CD4-positive, alpha-beta T cell treated with Interleukin-2 at 100 ng/mL for 4 hours (primary cell): ENCODE measurements around the gene ADCY3.
"Not testable (repeated sequence)": the region's sequence is repeated elsewhere in the genome, so short reads cannot be mapped to it uniquely, and the experiment has no call there.

ENCODE experiments used
- DNase-seq: peaks from one replicate; pipeline ENCODE4 v3.0.0-alpha.2; 2020; ENCODE audit warnings: low spot score

Gene ADCY3

GRCh38 chr2:24844023-24844685, 75.9 kb downstream of the ADCY3 start:
- no peak for DNase-seq

- DNase-seq, result no peak
Observed at GRCh38 chr2:24843330-24843860, 76.6 kb downstream of the ADCY3 start.

DNA sequence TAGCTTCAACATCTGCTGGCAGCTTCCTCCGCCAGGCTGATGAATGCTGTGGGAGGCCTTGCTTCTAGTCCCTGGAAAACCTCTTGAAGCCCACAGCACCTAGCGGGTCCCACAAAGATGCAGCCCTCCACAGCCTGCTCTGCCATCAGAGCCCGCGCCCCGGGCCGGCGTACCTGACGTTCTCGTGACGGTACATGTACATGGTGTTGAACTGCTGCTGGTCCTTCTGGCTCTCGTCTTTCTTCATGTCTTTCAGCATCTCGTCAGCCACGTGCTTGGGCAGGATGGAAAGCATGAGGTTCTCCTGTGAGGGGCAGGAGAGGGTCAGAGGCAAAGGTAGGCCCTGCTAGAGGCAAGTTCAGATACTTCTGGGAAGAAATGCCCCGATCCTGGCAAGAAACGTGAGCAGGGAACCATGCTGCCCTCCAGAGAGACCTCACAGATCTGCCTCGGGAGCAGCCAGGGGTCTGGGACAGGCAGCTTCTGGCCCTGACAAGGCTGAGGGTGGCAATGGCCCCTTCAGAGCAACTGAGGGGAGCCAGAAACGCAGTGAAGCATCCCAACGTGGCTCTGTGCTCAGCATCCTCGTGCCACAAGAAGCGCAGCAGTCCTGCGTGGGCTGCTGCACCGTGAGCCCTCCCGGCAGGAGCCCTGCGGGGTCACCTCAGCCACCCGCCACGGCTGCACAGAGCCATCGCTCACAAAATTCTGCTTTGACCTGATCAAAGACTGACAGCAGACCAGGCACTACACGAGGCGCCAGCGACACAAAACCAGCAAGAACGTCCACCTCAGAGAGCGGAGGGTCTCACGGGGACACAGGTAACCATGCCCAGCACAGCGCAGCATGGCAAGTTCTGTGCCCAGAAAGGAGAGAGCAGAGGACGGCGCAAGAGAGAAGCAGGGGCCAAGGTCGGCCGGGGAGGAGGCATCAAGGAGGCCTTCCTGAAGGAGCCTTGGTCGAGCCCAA, 77.7 kb downstream of the ADCY3 start:
- DNase-seq, result no peak

DNA sequence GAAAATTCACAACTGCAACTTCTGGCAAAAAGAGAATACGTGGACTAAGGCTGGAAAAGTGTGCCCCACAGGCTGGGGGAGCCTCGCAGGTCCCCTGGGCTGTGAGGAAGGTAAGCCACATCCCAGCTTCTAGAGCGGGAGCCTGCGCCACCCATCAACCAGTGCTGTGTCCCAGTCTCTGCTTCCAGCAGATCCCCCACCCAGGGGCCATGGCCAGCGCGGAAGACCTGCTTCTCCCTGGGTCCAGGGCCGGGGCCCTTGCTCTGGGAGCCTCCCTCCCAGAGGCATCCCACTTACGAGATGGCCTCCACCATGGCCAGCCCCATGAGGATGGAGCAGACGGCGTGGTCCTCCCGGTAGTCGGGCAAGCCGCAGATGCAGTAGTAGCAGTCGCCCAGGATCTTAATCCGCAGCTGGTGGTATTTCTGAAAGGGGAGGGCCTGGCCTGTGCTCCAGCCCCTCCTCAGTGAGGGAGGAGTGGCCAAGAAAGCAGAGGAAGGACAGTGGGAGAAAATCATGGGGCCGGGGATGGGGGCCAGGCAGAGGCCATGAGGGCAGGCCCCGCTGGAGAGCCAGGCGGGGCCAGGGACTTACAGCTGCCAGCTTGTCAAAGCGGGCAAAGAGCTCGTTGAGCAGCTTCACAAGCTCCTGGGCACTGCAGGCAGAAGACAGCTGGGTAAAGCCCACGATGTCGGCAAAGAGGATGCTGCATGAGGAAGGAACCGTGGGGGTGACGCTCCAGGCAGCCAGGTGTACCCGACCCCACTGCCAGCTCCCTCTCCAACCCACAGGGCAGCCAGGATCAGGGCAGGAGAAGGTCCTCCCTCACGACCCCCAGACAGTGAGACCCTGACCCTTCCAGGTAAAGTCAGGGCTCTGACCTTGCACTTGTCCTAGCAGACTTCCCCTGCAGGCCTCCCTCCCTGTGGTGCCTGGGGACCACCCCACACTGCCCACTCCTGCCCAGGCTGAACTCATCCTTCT, 78.8 kb downstream of the ADCY3 start:
- no peak for DNase-seq

GRCh38 chr2:24840164-24840869, 79.7 kb downstream of the ADCY3 start:
- DNase-seq, result no peak

- no peak for DNase-seq
Observed at GRCh38 chr2:24839729-24840128, 80.3 kb downstream of the ADCY3 start.

GRCh38 chr2:24838541-24838940, 81.5 kb downstream of the ADCY3 start:
- DNase-seq, result no peak

GRCh38 chr2:24837996-24838513, 82.0 kb downstream of the ADCY3 start:
- no peak for DNase-seq

DNA sequence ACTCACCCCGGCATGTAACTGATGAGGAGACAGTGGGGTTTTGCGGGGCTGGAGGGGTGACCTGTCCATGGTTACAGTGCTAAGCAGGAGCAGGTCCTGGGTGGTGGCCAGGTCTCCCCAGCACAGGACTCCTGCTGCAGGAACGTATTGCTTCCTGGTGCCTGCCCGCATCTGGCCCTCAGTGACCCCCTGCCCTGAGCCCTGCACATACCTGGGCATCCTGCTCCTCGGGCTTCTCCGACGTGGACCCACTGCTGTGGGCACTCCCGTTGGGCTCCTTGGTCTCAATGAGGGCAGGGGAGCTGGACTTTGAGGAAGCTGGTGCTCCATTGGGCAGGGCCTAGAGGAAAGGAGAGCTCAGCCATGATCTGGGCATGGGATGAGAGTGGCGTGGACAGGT, 83.3 kb downstream of the ADCY3 start:
- no peak for DNase-seq

DNA sequence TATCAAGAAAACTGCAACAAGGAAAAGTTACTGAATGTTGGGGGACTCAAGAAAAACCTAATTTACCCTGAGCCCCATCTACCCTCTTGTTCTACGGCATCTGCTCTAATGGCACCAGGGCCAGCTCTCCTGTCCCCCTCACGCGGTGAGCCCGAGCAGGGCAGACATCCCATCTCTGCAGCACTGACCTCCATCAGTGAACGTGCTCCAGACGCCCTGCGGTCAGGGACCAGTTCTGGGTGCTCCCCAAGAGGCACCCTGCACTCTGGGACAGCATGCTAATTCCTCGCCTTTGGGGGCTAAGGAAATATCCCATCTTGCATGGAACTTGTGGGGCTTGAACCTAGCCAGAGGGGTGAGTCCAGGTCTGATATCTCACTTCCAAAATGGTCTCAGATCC, 83.8 kb downstream of the ADCY3 start:
- no peak for DNase-seq

DNA sequence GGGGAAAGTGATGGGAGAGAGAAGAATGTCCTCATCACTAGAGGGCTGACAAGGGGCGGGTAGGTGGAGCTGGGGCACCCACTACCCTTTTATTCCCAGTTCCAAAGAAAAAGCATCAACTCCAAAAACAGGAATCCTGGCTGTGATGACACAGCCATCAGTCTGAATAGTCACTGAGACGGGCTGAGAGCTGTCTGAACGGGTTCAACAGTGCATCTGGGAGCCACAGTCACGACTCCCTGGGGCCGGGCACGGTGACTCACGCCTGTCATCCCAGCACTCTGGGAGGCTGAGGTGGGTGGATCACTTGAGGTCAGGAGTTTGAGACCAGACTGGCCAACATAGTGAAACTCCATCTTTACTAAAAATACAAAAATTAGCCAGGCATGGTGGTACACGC, 84.6 kb downstream of the ADCY3 start:
- DNase-seq, result not testable (repeated sequence)

- DNase-seq, result no peak
Observed at GRCh38 chr2:24834733-24835395, 85.2 kb downstream of the ADCY3 start.

DNA sequence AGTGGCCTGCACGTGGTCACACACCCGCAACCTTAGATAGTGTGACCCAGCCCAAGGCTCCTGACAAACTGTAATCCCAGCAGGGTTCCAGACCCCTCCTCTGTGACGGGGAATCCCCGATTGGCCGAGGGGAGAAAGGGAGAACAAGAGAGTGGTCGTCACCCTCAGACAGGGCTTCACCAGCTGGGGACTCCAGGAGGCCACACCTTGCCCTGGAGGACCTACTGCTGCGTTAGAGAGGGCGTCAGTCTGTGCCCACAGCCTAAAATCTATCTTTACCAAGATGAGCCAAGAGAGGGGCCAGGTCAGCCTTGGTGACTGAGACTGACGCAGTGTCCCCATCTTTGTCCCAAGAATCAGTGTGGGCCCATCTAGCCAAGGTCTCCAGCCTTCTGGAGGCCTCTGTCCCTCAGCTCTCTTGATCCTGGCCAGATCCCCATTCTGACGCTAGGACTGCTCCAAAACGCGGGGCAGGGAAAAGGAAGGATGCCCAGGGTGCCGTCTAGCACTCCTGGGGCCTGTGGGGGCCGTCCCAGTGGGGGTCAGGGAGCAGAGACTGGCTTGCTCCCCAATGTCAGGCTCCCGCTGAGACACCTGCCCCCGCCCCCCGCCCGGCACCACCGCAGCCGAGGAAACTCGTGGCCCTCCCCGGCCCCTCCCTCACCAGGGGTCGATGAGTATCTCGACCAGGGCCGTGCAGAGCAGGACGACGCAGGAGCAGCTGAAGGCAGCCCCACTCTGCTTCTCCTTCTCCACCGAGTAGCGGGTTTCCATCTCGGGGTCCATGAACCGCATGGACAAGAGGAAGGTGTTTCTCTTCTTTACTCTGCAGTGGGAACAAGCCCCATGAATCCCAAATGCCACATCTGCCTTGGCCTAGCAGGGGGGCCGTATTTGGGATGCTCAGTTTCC, 86.0 kb downstream of the ADCY3 start:
- DNase-seq, result no peak

DNA sequence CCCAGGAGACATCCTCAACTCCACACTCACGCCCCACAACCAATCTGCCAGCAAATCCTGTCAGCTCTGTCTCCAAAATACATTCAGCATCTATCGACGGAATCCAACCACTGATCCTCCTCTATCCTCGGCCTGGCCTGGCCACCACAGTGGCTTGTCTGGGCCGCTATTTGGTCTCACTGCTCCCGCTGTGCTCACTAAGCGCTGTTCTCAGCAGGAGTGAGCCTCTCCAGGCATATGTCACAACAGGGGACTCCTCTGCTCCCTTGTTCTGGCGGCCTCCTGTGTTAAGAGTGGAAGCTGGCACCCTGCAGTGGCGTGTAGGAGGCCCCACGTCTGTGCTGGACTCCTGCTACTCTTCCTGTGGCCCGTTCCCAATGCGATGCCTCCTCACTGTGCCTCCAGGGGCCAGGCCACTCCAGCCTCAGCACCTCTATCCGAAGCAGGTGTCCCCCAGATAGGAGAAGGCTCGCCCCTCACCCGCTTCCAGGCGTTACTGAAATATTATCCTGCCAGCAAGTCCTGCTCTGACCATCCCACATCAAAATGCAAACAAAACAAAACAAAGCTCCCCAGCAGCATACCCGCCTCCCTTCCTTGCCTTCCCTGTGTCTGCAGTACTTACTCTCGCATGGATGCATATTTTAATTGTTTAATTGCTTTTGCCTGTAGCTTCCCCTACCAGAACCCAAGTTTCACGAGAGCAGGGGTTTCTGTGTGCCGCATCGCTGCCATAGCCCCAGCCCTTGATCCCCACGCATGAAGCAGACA, 86.9 kb downstream of the ADCY3 start:
- no peak for DNase-seq

DNA sequence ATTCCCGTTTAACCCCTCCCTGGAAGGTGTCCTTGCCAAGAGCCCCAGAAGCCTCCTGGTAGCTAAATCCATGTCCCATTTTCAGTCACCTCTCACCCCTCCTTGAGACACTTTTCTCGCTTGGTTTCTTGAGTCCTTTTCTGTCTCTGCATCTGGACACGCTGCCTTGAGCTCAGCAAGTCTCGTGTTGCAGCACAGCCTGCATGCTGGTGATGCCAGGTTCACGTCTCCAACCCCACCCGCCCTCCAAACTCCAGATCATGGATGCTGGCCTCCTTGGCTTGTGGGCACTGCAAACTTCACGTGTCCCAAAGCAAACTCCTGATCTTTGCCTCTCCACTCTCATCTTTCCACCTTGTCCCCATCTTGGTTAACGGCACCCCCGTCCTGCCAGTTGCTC, 87.5 kb downstream of the ADCY3 start:
- DNase-seq, result no peak

DNA sequence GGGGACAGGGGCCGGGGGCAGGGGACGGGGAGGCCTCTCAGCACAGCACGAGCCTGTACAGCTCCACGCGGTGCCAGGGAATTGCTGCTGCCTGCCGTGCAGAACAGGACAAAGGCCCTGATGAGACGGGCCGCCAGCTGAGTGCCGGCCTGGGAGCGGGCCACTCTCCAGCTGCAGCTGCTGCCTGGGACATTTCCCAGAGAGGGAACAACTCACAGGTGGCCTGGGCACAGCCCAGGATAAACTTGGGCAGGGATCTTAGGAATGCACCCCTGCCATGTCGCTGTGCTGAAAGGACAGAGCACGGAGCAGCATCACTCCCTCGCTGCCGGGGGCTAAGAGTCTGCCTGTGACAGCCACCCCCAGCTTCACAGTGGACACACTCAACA, 88.0 kb downstream of the ADCY3 start:
- no peak for DNase-seq

GRCh38 chr2:24831221-24832072, 88.6 kb downstream of the ADCY3 start:
- no peak for DNase-seq

DNA sequence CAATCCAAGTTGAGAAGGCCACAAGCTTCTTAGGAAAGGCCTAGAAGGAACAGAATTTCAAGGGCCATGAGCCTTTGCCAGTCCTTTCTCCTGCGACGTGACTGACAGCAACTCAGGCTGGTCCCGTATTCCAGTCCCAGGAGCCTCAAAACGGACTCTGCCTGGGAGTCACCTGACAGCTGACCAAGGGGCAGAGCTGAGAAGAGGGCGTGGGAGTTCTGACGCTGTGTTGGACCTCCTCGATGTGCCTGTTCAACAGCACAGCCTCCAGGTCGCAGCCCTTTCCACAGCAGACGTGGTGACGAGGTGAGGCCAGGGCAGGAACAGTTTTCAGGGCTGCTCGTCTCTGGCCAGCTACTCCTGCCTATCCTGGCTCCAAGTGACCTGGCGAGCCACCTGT, 89.3 kb downstream of the ADCY3 start:
- DNase-seq, result no peak
